ENCODE results near the gene BAIAP3. TPM values are rescaled to one million over a fixed set of nuclear protein-coding genes. Genes with fewer than 3 reads are reported as not detected.

BAIAP3 gene
- total RNA-seq, 1 experiment from 2014 or later: 44.7 TPM

GRCh38 chr16:1332618-1333148 lies 762 bp upstream of the BAIAP3 start:
- ChIA-PET POLR2A (interaction anchor here (1.0 kb wide), 1 partner anchor 24 kb away, joined by 3 read pairs; no protein-coding TSS in a partner anchor), RAD21 (ENCODE audit: low non-redundant PET in 1 of 2, low total read pairs in 2 of 2, uncharacterized antibody in 2 of 2, unreplicated experiment in 2 of 2) (no interaction called here), CTCF (interaction anchor here (1.1 kb wide), 1 partner anchor 17 kb away, joined by 3 read pairs; no protein-coding TSS in a partner anchor)
- H3K4me2 ChIP-seq (ENCODE audit: low read length): peak overlapping the region; percentile 87; the same call in 1 of the 2 replicates
- BruUV-seq (replicated peaks): no TSS peak
- TF ChIP-seq FOSL1 (IDR thresholded peaks at IDR 0.05; ENCODE audit: low read depth): no peak
- TF ChIP-seq EZH2phosphoT487 (IDR thresholded peaks at IDR 0.05; ENCODE audit: borderline replicate concordance): no peak
- no peak for TF ChIP-seq EZH2 (IDR thresholded peaks at IDR 0.05)
- no peak for TF ChIP-seq EGR1 (IDR thresholded peaks at IDR 0.05; ENCODE audit: low read depth)
- TF ChIP-seq CBX3 (IDR thresholded peaks at IDR 0.05; ENCODE audit: low read depth): no peak
- TF ChIP-seq ELF1 (IDR thresholded peaks at IDR 0.05; ENCODE audit: borderline replicate concordance, low read depth): no peak
- no peak for TF ChIP-seq CTCF (IDR thresholded peaks at IDR 0.05 in 2 of 3, conservative IDR thresholded peaks at IDR 0.05 in 1 of 3; ENCODE audit: borderline replicate concordance in 1 of 3, insufficient read depth in 1 of 3, low read depth in 2 of 3, low read length in 2 of 3)
- no peak for TF ChIP-seq CEBPB (IDR thresholded peaks at IDR 0.05; ENCODE audit: low read depth)
- no peak for TF ChIP-seq RAD21 (IDR thresholded peaks at IDR 0.05; ENCODE audit: low read depth)
- TF ChIP-seq TCF7L2 (IDR thresholded peaks at IDR 0.05; ENCODE audit: borderline replicate concordance, extremely low read depth, insufficient read depth, insufficient read length): no peak
- no peak for TF ChIP-seq SIN3A (IDR thresholded peaks at IDR 0.05; ENCODE audit: low read depth)
- no peak for TF ChIP-seq POLR2A (IDR thresholded peaks at IDR 0.05; ENCODE audit: borderline replicate concordance, extremely low read depth, insufficient read depth, insufficient read length)
- no peak for TF ChIP-seq SP1 (IDR thresholded peaks at IDR 0.05; ENCODE audit: low read depth)
- TF ChIP-seq ATF3 (IDR thresholded peaks at IDR 0.05): no peak
- no peak for TF ChIP-seq REST (IDR thresholded peaks at IDR 0.05; ENCODE audit: low read depth)
- no peak for TF ChIP-seq ZBTB33 (IDR thresholded peaks at IDR 0.05; ENCODE audit: extremely low read depth, insufficient replicate concordance, low read length)
- no peak for ATAC-seq
- H3K9me3 ChIP-seq (ENCODE audit: control insufficient read depth in 1 of 2, insufficient read depth in 1 of 2, low read depth in 1 of 2, low read length in 2 of 2): no peaks in the 10 kb centered on the region; a peak in 1 of 4 replicates
- no peak overlapping the region for H2AFZ ChIP-seq (ENCODE audit: low read depth, low read length, poor library complexity, severe bottlenecking)
- intact Hi-C loops (cut with micrococcal nuclease): no loop called here
- H3K27ac ChIP-seq (ENCODE audit: low read depth, low read length): peak overlapping the region; percentile 44; the same call in 1 of the 2 replicates
- no peak overlapping the region for H3K9ac ChIP-seq (ENCODE audit: low read length)
- no peaks in the 10 kb centered on the region for H4K20me1 ChIP-seq (ENCODE audit: insufficient read depth)
- DNase-seq (ENCODE audit: low read depth, low spot score): no peak
- H3K4me1 ChIP-seq (ENCODE audit: control insufficient read depth in 1 of 2, insufficient read depth in 2 of 2, low read length in 2 of 2): peaks cover 15 to 30% of the 10 kb centered on the region in 2 experiments; a peak in 3 of 4 replicates
- no peaks in the 10 kb centered on the region for H3K9me2 ChIP-seq (ENCODE audit: insufficient read depth)
- H3K4me3 ChIP-seq (replicated peaks in 1 of 2; ENCODE audit: low read depth in 1 of 2, low read length in 2 of 2): no peak overlapping the region
- no peaks in the 10 kb centered on the region for H3K27me3 ChIP-seq (ENCODE audit: insufficient read depth, low read length)
- no peaks in the 10 kb centered on the region for H3K79me2 ChIP-seq (ENCODE audit: insufficient read depth, low read length)
- H3K36me3 ChIP-seq (ENCODE audit: control insufficient read depth in 1 of 2, insufficient read depth in 2 of 2, low read length in 2 of 2): no peaks in the 10 kb centered on the region
